Spleen (tissue), 7 donors: ENCODE measurements around the gene PTPRN2.

Experiments
- POLR2A ChIP-seq, 3 donors: fragments of 450-650 bp; IDR thresholded peaks; one replicate each; pipeline ENCODE4 v1.5.1; 2017; ENCODE audit warnings: antibody characterized with exemption in 3 of 3, mild to moderate bottlenecking in 1 of 3
- TF ChIP-seq, protein P1 (sequence below), 11 experiments: fragments of 200-600 bp in 7 of 11; fragments of 450-650 bp in 4 of 11; sonication (generic) in 4 of 11; IDR thresholded peaks in 8 of 11; conservative IDR thresholded peaks in 3 of 11; 1 replicate in 7 of 11; 2 replicates in 4 of 11; pipeline versions ENCODE4 v1.4.0 to v1.8.0; 2016 to 2021; ENCODE audit warnings: antibody characterized with exemption in 11 of 11, inconsistent platforms in 4 of 11, mild to moderate bottlenecking in 1 of 11
- donor health status: DM: no; HTN: no; CAD: no; lungs with moderate emphysema.
- donor health status: DM: no; HTN: no; CAD: no.
- donor health status: DM: no; HTN: no; CAD: no.

DNA sequence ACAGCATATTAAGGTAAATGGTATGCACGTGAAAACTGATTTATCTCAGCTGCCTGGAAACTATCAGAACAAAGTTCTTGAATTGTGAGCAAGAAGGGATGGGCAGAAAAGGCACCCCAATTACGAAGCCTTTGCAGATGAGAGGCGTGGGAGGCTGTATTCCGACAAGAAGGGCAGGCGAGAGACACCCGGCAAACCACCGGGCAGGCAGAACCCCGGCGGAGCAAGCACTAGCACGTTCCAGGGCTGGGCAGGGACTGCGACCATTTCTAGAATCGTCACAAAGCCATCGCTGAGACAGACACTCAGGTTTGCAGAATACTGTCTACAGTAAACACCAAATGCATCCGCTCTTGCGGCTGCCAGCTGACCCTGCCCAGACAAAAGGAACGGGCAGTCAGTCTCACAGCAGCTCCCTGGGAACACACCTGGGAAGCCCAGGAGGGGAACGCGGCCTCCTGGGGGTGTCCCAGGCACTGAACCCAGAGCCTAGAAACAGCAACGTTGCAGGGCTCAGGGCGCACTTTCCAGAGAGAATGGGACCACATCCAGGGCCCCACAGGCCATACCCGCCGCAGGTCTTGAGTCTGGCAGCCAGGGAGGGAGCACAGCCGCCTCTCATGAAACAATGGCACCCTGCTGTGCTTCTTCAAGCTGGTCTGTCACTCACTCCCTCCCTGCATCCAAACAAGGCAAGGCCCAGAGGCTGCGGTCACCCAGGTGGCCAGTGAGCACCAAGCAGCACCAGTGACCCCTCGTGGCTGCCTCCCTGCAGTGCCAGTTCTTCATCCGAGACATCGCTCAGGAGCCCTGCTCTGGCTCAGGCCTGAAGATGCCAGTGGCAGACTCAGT, 261.9 kb downstream of the PTPRN2 start:
- TF ChIP-seq, protein P1, sequence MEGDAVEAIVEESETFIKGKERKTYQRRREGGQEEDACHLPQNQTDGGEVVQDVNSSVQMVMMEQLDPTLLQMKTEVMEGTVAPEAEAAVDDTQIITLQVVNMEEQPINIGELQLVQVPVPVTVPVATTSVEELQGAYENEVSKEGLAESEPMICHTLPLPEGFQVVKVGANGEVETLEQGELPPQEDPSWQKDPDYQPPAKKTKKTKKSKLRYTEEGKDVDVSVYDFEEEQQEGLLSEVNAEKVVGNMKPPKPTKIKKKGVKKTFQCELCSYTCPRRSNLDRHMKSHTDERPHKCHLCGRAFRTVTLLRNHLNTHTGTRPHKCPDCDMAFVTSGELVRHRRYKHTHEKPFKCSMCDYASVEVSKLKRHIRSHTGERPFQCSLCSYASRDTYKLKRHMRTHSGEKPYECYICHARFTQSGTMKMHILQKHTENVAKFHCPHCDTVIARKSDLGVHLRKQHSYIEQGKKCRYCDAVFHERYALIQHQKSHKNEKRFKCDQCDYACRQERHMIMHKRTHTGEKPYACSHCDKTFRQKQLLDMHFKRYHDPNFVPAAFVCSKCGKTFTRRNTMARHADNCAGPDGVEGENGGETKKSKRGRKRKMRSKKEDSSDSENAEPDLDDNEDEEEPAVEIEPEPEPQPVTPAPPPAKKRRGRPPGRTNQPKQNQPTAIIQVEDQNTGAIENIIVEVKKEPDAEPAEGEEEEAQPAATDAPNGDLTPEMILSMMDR (IDR thresholded peaks at IDR 0.05 in 8 of 11, conservative IDR thresholded peaks at IDR 0.05 in 3 of 11), result no peak
- TF ChIP-seq POLR2A (IDR thresholded peaks at IDR 0.05), result no peak
